Activated T-cell treated with anti-CD3 and anti-CD28 coated beads, Interleukin-2, amount 50 U/mL, for 72 hours (primary cell): Measurements from ENCODE around the gene SLC29A2. TPM values are rescaled to one million over a fixed set of nuclear protein-coding genes. Genes with fewer than 3 reads are reported as not detected.

Experiments
- ATAC-seq, 2 donors: fragments of 150-1000 bp; cut with Tn5 transposase; replicated peaks in 1 of 2; 2 replicates each; pipeline ENCODE4 v1.10.0; 2021; ENCODE audit warnings: moderate library complexity in 2 of 2, mild to moderate bottlenecking in 1 of 2
- DNase-seq, 2 donors: peaks; one replicate each; pipeline ENCODE4 v3.0.0; 2021 to 2022; ENCODE audit warnings: mixed read lengths in 1 of 2
- H3K27ac Mint-ChIP-seq: one replicate; pipeline ENCODE4 v1.8.0; 2022; ENCODE audit warnings: mild to moderate bottlenecking, moderate library complexity, mixed read lengths
- H3K27me3 Mint-ChIP-seq: one replicate; pipeline ENCODE4 v1.8.0; 2022; ENCODE audit warnings: low read depth, mixed read lengths
- H3K36me3 Mint-ChIP-seq, 2 donors: one replicate each; pipeline ENCODE4 v1.8.0; 2022; ENCODE audit warnings: mixed read lengths in 2 of 2, mild to moderate bottlenecking in 1 of 2; ENCODE audit not compliant: insufficient read depth in 2 of 2
- H3K4me1 Mint-ChIP-seq: one replicate; pipeline ENCODE4 v1.8.0; 2022; ENCODE audit warnings: low read depth, mixed read lengths
- H3K4me3 Mint-ChIP-seq, 2 donors: one replicate each; pipeline ENCODE4 v1.8.0; 2022; ENCODE audit warnings: mild to moderate bottlenecking in 2 of 2, mixed read lengths in 2 of 2, moderate library complexity in 2 of 2
- H3K9me3 Mint-ChIP-seq, 2 donors: one replicate each; pipeline ENCODE4 v1.8.0; 2022; ENCODE audit warnings: mixed read lengths in 2 of 2
- total RNA-seq, 2 donors: library from RNA; stranded (reverse); gene quantifications; one replicate each; pipeline ENCODE4 v1.2.3, GENCODE V29; 2022

Gene SLC29A2
- total RNA-seq = 1 to 10 TPM; 3.3 to 3.6 TPM

DNA sequence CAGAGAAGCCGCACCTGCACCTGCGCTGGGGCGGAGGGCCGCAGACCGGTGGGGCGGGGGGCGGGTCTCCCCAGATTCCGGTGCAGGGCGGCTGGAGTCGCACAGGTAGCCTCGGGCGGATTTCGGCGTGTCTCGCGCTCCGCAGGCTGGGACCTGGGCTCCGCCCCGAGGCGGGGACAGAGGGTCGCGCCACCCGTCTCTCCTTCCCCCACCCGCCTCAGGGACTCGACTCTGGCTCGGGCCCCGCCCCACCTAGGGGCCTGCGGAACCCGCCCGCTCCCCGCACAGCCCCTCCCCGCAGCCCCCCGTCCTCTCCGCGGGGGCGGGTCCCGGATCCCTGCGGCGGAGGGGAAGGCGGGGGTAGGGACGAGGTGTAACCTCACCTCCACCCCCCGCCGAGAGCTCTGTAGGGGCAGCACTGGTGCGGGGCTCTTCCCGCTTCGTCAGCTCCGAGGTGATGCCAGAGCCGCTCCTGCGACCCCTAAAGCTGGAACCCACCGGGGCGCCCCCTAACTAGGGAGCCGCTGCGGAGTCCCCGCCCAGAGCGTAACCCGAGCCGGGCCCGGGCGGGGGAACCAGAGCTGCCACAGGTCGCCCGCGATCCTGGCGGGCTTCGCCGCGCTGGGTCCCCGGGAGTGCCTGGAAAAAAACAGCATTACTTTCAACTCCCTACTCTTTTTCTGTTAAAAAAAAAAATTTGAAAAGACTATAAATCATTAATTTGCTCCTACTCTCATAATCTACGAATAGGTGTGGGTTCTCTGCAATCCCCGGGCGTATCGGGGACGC lies at the start of gene SLC29A2:
Gene SLC29A2, minus strand, starts transcription at position 134 of the 789 bp plus-strand sequence. CDS start 169 bp downstream, outside the sequence.
- Mint-ChIP-seq H3K36me3 (peaks cover 0 to 1% of the 10 kb centered on the region in 2 donors), H3K27ac (peak within 1 kb of the TSS; percentile 85), H3K27me3 (no peaks in the 10 kb centered on the region), H3K9me3 (no peaks in the 10 kb centered on the region), H3K4me3 (peak within 1 kb of the TSS; percentile 87 to 91), H3K4me1 (peaks cover 22% of the 10 kb centered on the region)
- DNase-seq = peak; percentile 81 to 83
- peak; percentile 86 to 89 for ATAC-seq

DNA sequence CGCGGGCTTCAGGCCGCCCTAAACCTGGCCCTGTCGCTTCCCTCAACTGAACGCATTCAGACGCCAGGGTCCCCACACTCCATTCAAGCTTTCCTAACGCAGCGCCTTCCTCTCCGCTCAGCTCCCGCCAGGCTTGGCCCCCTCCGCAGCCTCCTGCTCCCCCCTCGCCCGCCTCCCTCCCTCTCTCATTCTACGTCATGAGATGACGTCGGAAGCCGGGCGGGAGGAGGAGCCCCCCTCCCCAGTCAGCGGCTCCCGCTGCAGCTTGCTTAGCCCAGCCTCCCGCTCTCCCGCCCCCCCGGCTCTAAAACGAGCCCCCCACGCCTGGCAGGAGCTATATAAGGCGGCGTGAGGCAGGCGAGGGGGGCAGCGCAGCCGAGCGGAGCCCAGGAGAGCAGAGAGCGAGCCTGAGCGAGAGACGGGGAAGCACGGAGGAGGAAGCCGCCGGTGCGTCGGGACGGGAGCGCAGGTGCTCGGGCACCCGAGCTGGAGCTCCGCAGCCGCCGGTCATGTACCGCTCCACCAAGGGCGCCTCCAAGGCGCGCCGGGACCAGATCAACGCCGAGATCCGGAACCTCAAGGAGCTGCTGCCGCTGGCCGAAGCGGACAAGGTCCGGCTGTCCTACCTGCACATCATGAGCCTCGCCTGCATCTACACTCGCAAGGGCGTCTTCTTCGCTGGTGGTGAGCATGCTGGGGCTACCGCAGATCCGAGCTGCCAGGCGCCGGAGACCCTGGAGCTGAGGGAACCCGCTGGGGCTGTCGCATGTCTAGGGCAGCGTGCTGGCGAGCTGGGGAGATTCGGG lies 49.3 kb upstream of the SLC29A2 start, which contains the start of gene NPAS4:
Gene NPAS4, plus strand, starts transcription at position 365 of the 806 bp plus-strand sequence. Its CDS starts 145 bp downstream, at position 510.
- ATAC-seq (peak in 1 of 2 donors; percentile 7), DNase-seq (peak in 1 of 2 donors; percentile 16)
- Mint-ChIP-seq H3K36me3 (peaks cover 0 to 2% of the 10 kb centered on the region in 2 donors), H3K9me3 (peaks cover 3 to 5% of the 10 kb centered on the region in 2 donors), H3K27ac (no peak within 1 kb of the TSS), H3K4me1 (peaks cover 35% of the 10 kb centered on the region), H3K4me3 (no peak within 1 kb of the TSS), H3K27me3 (peaks cover 46% of the 10 kb centered on the region)

DNA sequence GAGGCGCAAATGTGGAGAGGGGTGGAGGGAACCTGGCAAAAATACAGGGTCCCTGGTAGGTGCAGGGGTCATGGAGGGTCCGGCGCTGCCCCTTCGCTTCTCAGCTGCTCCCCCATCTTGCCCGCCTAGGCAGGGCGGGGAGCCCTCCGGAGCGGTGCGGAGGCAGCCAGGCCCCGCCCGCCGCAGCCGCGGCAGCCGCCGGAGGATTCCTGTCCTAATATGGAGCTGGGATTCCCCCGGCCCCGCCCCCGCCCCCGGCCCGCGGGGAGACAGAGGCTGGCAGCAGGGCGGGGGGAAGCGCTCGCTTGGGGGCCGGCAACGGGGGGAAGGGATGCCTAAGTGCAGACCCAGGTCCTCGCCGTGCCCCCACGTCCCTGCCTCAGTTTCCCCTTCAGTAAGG lies 48.3 kb upstream of the SLC29A2 start:
- Mint-ChIP-seq H3K27me3 (peaks cover 56% of the 10 kb centered on the region), H3K27ac (no peak overlapping the region), H3K36me3 (peaks cover 0 to 2% of the 10 kb centered on the region in 2 donors), H3K9me3 (peaks cover 3 to 5% of the 10 kb centered on the region in 2 donors), H3K4me3 (no peak overlapping the region), H3K4me1 (peaks cover 35% of the 10 kb centered on the region)
- ATAC-seq (no peak), DNase-seq (no peak)

- H3K27me3 Mint-ChIP-seq = peaks cover 65% of the 10 kb centered on the region
- no peak for DNase-seq
- peaks cover 3 to 5% of the 10 kb centered on the region in 2 donors for H3K9me3 Mint-ChIP-seq
- peaks cover 35% of the 10 kb centered on the region for H3K4me1 Mint-ChIP-seq
- H3K27ac Mint-ChIP-seq = peak overlapping the region; percentile 19
- ATAC-seq = no peak
- H3K4me3 Mint-ChIP-seq = peak overlapping the region; percentile 61 to 66
- H3K36me3 Mint-ChIP-seq = peaks cover 0 to 2% of the 10 kb centered on the region in 2 donors
Observed at GRCh38 chr11:66418986-66419308, 47.4 kb upstream of the SLC29A2 start.

- Mint-ChIP-seq H3K4me1 (peaks cover 35% of the 10 kb centered on the region), H3K27me3 (peaks cover 69% of the 10 kb centered on the region), H3K36me3 (peaks cover 0 to 2% of the 10 kb centered on the region in 2 donors), H3K9me3 (peaks cover 3 to 5% of the 10 kb centered on the region in 2 donors), H3K4me3 (peak overlapping the region; percentile 61 to 66), H3K27ac (peak overlapping the region; percentile 19)
- DNase-seq (peak; percentile 70 to 84), ATAC-seq (peak; percentile 90 to 92)
Observed at GRCh38 chr11:66418168-66418985, 46.8 kb upstream of the SLC29A2 start.

DNA sequence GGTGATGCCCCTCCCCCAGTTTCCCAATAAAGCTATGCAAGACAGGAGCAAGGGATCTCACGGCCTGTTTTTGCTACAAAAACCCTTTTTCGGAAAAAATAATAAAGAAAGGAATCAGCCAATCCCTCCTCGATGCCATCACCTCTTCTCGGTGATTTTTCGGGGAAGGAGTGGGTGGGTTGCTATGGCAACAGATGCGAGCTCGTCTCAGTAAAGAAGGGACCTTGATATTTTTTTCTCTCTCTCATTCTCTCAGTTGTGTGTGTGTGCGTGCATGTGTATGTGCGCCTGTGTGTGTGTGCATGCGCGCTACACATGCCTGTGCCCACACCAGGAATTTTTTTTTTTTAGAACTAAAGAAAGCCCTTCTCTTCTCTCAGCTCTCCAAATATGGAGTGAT lies 45.4 kb upstream of the SLC29A2 start:
- peaks cover 35% of the 10 kb centered on the region for H3K4me1 Mint-ChIP-seq
- H3K9me3 Mint-ChIP-seq = peaks cover 0 to 5% of the 10 kb centered on the region in 2 donors
- DNase-seq = peak in 1 of 2 donors; percentile 44
- no peak overlapping the region for H3K4me3 Mint-ChIP-seq
- H3K36me3 Mint-ChIP-seq = peaks cover 0 to 2% of the 10 kb centered on the region in 2 donors
- no peak for ATAC-seq
- H3K27ac Mint-ChIP-seq = no peak overlapping the region
- peaks cover 72% of the 10 kb centered on the region for H3K27me3 Mint-ChIP-seq

DNA sequence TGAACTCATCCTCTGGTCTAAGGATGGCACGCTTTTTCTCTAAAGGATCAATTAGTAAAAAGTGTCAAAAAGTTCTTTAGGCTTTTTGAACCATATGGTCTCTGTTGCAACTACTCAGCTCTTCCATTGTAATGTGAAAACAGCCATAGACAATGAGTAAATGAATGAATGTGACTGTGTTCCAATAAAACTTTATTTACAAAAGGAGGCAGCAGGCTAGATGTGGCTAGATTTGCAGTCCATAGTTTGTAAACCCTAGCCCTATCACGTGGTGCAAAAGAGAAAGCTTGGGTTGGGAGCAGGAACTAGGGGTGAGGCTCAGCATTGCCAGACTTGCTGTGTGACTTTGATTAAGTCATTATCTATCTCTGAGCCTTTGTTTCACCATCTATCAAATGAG lies 43.9 kb upstream of the SLC29A2 start:
- peaks cover 73% of the 10 kb centered on the region for H3K27me3 Mint-ChIP-seq
- H3K27ac Mint-ChIP-seq = no peak overlapping the region
- H3K36me3 Mint-ChIP-seq = peaks cover 0 to 2% of the 10 kb centered on the region in 2 donors
- H3K4me3 Mint-ChIP-seq = no peak overlapping the region
- H3K9me3 Mint-ChIP-seq = peaks cover 0 to 5% of the 10 kb centered on the region in 2 donors
- no peak for DNase-seq
- peaks cover 35% of the 10 kb centered on the region for H3K4me1 Mint-ChIP-seq
- no peak for ATAC-seq

DNA sequence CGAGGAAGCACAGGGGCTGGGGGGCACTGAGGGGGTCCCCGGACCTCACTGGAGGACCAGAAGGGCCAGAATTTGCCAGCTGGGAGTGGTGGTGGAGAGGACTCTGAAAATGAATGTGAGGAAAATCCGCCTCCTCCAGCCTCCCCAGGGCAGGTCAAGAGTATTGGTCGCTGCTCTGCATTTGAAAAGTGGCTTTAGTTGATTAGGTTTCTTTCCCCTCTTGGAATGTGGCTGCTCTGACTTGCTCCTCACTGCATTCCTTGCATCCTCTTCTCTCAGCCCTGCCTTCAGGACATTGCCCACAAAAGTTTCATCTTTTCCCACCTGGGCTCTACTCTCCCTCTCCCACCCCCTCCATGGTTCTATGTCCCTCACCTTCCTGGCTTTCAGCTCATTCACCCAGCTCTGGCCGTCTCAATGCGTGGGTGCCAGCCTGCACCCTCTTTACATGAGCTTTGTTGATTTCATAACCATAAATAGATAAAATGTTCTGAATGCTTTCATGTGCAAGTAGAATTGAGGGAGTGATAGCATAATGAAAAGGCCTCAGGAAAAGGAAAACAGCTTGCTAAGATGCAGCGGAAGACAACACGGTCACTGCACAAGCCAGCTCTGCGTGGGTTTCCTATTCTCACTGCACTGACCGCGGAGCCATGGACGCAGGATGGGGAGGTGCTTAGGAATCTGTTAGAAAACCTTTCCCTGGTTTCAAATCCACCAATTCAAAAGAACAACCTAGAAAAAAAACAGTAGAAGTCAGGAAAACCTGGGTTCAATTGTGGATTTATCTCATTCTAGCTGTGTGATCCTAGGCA lies 42.8 kb upstream of the SLC29A2 start:
- H3K4me3 Mint-ChIP-seq = no peak overlapping the region

DNA sequence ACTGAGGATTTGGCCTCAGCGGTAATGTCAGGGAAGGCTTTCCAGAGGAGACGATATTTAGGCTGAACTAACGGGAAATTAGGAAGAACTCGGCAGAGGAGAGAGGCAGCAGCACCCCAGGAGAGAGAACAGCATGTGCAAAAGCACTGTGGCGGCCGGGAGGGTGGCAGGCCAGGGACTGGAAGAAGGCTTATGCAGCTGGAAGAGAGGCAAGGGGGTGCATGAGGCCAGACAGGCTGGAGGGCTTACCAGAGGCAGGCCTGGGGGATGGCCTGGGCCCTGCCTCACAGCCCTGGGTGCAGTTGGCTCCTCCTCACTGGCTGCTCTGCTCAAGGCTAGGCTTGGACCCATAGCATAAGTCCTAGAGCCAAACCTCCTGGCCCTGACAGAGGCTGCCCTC lies 41.6 kb upstream of the SLC29A2 start:
- H3K4me3 Mint-ChIP-seq = no peak overlapping the region
- H3K9me3 Mint-ChIP-seq = no peaks in the 10 kb centered on the region
- H3K27me3 Mint-ChIP-seq = peaks cover 54% of the 10 kb centered on the region
- DNase-seq = no peak
- H3K36me3 Mint-ChIP-seq = no peaks in the 10 kb centered on the region
- H3K27ac Mint-ChIP-seq = no peak overlapping the region
- no peak for ATAC-seq
- H3K4me1 Mint-ChIP-seq = peaks cover 23% of the 10 kb centered on the region

More for the DNA sequence above, 42.8 kb upstream of the SLC29A2 start:
- Mint-ChIP-seq H3K4me1 (peaks cover 30% of the 10 kb centered on the region), H3K27me3 (peaks cover 65% of the 10 kb centered on the region), H3K36me3 (peaks cover 0 to 2% of the 10 kb centered on the region in 2 donors), H3K9me3 (peaks cover 0 to 5% of the 10 kb centered on the region in 2 donors), H3K27ac (no peak overlapping the region)
- DNase-seq = no peak
- ATAC-seq = no peak

GRCh38 chr11:66412110-66412509 lies 40.5 kb upstream of the SLC29A2 start:
- Mint-ChIP-seq H3K27me3 (peaks cover 44% of the 10 kb centered on the region), H3K4me3 (no peak overlapping the region), H3K4me1 (peaks cover 14% of the 10 kb centered on the region), H3K27ac (no peak overlapping the region), H3K36me3 (no peaks in the 10 kb centered on the region), H3K9me3 (no peaks in the 10 kb centered on the region)
- DNase-seq (no peak), ATAC-seq (no peak)

DNA sequence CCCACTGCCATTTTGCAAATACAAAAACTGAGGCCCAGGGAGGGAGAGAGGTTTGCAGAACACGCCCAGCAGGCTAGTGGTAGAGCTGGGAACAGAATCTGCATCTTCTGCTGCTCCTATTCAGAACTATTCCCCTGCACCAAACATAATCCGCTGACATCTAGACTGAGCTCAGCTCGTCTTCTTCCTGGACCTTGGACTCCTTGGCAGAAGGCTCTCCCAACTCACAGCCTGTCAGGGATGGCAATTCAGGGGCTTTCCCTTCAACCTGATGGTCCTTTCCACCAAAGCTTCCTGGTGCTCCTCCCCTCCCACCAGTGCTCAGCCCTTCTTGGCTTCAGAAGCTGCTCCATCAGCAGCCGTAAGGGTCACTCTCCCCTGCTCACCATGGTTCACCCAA lies 39.8 kb upstream of the SLC29A2 start:
- H3K27me3 Mint-ChIP-seq = peaks cover 36% of the 10 kb centered on the region
- H3K36me3 Mint-ChIP-seq = no peaks in the 10 kb centered on the region
- no peak overlapping the region for H3K4me3 Mint-ChIP-seq
- no peak overlapping the region for H3K27ac Mint-ChIP-seq
- H3K4me1 Mint-ChIP-seq = peaks cover 7% of the 10 kb centered on the region
- DNase-seq (no peak), ATAC-seq (no peak)
- no peaks in the 10 kb centered on the region for H3K9me3 Mint-ChIP-seq

- DNase-seq (no peak), ATAC-seq (no peak)
- Mint-ChIP-seq H3K36me3 (no peaks in the 10 kb centered on the region), H3K27me3 (peaks cover 33% of the 10 kb centered on the region), H3K4me3 (no peak overlapping the region), H3K27ac (no peak overlapping the region), H3K4me1 (peaks cover 7% of the 10 kb centered on the region), H3K9me3 (no peaks in the 10 kb centered on the region)
Observed at GRCh38 chr11:66410191-66410590, 38.6 kb upstream of the SLC29A2 start.
